Endometrial microvascular endothelial cells (primary cell): Measurements from ENCODE around the gene TP63. TPM values are rescaled to one million over a fixed set of nuclear protein-coding genes. Genes with fewer than 3 reads are reported as not detected.
"Not testable (repeated sequence)": the region's sequence is repeated elsewhere in the genome, so short reads cannot be mapped to it uniquely, and the experiment has no call there.

ENCODE experiments used
- in situ Hi-C: cut with HindIII; loops from 2 replicates; pipeline ENCODE4 v1.10.0; 2017; ENCODE audit warnings: low sequenced_read_pairs, low pct_unique_long_range_greater_than_20kb; ENCODE audit errors: inconsistent ontology term
- total RNA-seq: library from RNA; depleted of rRNA; stranded (reverse); fragments of >200 nt; gene quantifications from one replicate; pipeline ENCODE4 v1.2.3, GENCODE V29; 2015; ENCODE audit errors: inconsistent ontology term

Gene TP63
- not detected for total RNA-seq

DNA sequence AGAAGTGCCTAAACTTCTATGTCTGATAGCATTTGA lies at the start of gene TP63:
TSS of gene TP63 (plus strand) at position 17 of the 36 bp plus-strand sequence. CDS start 127 bp downstream, outside the sequence.
- in situ Hi-C loops = no loop called here

DNA sequence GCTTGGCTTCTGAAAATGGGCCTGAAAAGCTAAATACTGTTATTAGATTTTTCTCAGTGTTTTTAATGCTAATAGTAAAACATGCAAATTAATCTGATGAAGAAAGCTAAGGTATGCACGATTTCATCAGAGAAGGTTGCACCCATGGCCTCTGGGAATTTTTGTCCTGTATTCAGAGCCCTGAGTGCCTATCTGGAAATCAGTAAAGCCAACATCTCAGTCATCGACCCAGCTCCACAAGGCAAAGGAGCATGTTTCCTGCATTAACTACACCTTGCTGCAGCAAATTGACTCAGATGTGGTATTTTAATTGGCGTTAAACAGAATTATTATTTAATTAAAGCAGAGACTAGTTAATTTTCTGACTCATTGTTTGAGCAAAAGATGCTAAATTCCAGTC lies 49.0 kb upstream of the TP63 start:
- in situ Hi-C loops = no loop called here

DNA sequence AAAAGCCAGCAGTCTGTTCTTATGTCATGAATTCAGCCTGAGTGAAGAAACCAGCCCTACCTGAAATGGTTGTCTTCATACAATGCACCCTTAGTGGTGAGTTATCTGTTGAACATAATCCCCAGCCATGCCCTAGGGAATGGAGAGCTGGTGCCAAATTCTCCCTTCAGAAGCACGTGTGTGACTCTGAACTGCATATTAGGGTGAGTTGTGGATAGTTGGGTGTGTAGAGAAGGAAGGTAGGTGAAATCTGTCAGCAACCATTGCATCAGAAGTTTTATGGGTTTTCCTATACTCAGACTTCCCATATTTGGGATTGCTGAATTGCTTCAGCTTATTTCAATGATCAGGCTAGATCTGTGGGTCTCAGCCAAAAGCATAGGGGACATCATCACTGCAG lies 46.5 kb upstream of the TP63 start:
- in situ Hi-C loops = no loop called here

DNA sequence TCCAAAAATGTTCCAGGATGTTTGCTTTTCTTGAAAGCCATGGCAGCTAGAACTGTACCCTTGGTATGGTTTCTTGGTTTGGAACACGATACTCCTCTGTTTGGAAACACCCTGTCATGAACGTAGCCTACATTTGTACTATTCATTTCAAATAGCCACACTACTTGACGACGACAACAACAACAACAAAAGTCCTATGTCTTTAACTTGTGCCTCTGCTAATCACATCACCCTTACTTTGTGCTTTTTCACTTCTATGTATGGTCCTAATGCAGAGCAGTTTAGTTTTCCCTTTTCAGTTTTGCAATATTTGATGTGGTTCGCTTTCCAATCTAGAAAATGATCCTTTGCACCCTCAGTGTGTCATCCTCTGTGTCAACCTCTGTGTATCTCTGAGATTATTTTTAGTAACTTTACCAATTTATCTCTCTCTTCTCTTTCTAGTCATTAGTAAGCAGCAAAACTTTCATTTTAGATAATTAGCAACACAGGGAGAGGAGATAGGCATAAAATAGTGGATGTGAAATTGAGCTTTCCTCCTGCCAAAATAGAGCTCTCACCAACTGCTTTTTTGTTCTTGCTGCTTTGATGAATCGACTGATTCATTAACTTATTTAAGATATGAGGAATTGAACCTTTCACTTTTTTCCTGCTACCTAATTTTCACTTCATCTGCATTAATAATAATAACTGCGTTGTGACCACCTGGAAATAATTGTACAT lies 44.1 kb upstream of the TP63 start:
- in situ Hi-C loops = no loop called here

DNA sequence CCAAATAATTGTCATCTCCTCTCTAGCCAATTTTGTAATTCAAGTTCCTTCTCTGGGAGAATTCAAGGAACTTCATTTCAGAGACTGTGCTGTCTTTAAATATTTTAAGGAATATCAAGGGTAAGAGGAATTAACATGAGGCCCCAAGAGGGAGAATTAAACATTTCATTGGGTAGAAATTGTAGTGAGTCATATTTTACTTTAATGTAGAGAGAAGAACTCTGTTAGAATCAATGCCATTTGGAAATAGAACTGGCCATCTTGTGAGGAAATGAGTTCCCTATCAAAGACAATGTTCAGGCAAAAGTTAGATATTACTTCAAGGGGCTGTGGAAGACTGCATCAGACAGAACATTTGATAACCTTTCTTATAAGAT lies 43.5 kb upstream of the TP63 start:
- in situ Hi-C loops = no loop called here

DNA sequence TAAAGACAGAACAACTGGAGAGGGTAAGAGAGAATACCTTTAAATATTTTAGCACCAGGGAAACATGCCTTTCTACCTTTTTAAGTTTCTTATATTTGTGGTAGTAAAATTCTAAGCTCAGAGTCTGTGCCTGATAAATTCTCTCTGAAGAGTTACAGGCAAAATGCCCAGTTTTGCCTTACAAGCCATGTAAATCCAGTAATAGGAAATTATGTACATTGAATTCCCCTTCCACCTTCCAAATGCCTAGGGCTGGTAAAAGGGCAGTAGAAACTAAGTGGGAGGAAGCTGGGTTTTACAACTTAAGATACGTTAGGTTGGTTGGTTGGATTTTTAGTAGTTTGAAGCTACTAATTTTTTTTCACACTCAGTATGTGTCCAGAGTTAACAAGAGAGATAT lies 43.1 kb upstream of the TP63 start:
- in situ Hi-C loops = no loop called here

DNA sequence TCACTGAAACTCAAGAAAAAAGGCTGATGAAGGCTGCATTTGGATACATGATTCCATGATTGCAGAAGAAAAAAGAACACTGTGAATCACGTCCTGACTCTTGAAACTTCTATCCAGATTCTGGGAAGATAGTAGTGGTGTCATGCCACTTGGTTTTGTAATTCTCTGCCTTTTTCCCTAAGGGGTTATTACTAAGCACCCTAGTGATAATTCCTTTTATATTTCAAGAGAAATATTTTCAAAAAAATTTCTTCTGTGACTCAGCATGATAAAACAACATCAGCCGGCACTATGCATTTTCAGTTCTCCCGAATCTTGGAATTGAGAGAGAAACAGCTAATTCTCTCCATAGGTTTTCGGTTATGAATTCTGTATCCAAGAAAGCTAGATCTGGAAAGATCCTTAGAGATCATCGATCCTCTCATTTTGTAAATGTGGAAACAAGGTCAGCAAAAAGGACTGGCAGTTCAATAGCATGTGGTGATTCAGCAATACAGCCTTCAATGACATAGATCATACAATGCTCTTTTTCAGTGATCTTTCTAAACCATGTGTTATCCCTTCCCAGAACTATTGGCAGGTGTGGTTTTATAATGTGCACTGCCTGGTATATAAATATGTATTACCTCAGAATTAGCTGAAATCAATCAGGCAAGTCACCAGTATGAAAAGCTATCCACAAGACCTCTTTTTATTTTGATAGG lies 42.6 kb upstream of the TP63 start:
- in situ Hi-C loops = no loop called here

DNA sequence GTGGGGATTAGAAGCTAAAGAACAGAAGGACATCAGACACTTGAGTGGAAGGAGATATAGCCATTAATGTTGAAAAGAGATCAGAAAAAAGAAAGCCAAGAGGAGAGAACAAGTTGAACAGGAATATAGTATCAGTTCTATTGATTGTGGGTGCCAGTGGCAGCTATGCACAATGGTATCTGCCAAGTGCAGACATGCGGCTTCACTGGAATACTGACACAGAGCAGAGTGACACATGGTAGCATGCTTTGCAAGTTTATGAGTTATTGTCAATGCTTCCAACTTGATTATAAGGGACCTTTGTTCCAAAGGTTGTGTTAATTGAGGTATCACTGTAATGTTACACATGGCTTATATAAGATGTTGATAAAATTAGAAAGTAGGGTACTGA lies 42.0 kb upstream of the TP63 start:
- in situ Hi-C loops = no loop called here

DNA sequence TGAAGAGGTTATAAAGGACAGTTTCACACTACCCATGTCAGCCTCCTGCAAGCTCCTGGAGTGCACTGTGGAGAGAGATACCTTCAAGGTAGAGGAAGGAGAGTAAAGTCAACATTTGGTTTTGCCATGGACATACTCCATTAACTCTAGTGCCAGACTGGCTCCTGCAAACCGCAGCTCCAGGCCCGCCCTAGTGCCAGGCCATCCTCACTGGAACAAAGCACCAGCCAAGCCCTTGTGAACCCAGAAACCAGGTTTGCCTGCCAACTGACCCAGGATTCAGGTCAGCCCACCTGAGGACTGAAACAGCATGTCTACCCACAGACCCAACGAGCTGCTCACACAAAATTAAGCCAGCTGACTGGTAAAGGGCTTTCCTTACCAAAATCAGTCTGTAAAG lies 41.0 kb upstream of the TP63 start:
- in situ Hi-C loops = no loop called here

DNA sequence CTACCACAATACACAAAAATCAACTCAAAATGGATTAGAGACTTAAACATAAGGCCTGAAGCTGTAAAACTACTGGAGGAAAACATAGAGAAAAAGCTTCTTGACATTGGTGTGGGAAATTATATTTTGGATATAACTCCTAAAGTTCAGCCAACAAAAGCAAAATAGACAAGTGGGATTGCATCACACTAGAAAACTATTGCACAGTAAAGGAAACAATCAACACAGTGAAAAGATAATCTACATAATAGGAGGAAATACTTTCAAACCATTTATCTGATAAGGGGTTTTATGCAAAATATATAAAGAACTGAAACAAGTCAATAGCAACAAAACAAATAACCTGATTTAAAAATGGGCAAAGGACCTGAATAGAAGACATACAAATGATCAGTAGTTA lies 37.6 kb upstream of the TP63 start:
- in situ Hi-C loops = no loop called here

DNA sequence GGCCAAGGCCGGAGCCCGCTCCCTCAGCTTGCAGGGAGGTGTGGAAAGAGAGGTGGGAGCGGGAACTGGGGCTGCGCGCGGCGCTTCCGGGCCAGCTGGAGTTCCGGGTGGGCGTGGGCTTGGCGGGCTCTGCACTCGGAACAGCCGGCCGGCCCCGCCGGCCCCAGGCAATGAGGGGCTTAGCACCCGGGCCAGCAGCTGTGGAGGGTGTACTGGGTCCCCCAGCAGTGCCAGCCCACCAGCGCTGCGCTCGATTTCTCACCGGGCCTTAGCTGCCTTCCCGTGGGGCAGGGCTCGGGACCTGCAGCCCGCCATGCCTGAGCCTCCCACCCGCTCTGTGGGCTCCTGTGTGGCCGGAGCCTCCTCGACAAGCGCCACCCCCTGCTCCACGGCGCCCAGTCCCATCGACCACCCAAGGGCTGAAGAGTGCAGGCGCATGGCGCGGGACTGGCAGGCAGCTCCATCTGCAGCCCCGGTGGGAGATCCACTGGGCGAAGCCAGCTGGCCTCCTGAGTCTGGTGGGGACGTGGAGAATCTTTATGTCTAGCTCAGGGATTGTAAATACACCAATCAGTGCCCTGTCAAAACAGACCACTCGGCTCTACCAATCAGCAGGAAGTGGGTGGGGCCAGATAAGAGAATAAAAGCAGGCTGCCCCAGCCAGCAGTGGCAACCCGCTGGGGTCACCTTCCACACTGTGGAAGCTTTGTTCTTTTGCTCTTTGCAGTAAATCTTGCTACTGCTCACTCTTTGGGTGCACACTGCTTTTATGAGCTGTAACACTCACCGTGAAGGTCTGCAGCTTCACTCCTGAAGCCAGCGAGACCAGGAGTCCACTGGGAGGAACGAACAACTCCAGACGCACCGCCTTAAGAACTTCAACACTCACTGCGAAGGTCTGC lies 34.9 kb upstream of the TP63 start:
- in situ Hi-C loops = not testable (repeated sequence)

DNA sequence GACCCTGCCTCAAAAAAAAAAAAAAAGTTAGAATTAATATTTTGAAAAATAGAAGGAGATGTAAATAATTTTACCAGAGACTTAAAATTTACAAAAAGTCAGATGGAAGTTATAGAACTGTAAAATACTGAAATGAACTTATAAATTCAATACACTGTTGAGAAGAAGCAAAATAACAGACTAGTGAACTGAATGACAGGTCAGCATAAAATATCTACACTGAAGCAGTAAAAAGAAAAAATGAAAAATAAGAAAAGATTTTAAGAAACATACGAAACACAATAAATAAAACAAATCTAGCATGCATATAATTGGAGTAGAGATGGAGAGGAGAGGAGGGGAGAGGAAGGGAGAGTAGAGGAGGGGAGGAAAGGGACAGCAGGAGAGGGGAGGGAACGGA lies 33.3 kb upstream of the TP63 start:
- in situ Hi-C loops = no loop called here

DNA sequence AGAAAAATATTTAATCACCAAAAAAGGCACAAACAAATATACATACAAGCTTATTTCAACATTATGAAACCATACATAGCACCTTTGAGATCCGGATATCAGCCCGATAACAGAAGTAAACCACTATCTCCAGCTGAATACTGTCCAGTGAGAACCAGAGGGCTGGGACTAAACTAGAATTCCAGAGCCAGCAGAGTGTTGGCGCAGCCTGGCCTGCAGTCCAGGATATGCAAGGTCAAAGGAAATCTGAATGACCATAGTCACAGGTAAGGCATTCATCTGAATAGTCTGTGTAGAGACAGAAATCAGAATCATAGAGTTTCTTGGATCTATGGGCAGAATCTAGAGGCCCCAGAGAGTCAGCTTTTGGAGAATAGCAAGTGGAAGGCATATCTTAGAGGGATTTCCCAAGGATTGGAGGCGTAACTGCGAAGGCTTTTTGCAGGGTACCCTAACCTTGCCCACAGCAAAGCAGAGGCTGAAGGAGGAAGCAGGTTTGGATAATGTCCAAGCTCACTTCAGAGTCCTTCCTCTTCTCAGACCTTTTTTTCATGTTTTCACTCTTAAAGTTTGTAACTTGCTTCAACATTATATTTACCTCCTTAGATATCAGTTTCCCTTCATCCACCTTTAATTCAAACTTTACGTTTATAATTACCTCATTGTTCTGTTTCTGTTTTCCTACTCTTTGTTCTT lies 32.5 kb upstream of the TP63 start:
- in situ Hi-C loops = no loop called here

DNA sequence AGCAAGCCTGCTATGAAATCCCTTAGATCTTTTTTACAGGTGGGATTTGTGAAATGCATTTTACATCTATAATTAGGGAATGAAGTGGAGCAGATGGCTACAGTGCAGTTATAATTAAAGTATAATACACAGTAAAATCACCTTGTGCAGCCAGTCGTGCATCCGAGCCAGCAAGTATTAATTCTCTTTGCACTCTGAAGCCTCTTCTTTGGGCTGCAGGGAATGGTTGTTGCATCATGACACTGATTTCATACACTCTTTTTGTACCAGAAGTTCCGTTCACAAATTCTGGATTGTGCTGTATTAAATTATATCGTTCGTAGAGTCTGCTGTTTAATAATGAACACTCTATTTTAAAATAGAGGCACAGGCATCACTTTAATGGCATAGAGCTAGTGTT lies 28.7 kb upstream of the TP63 start:
- in situ Hi-C loops = no loop called here

DNA sequence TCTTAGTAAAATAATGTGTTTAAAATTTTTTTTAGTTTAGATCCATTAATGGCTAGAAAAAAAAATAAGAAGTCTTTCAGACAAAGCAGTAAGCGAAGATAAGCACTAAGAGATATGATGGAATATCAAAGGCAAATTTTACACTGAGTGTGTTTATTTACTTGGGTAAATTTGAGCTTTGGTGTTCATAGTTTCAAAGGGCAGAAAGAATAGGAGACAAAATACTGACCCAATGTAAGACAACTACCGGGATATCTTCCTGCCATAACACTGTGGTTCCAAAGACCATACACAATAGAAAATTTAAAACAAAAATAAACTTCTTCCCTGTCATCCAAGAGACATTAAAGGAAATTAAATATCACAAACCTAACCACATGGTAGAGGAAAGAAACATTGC lies 25.5 kb upstream of the TP63 start:
- in situ Hi-C loops = no loop called here

DNA sequence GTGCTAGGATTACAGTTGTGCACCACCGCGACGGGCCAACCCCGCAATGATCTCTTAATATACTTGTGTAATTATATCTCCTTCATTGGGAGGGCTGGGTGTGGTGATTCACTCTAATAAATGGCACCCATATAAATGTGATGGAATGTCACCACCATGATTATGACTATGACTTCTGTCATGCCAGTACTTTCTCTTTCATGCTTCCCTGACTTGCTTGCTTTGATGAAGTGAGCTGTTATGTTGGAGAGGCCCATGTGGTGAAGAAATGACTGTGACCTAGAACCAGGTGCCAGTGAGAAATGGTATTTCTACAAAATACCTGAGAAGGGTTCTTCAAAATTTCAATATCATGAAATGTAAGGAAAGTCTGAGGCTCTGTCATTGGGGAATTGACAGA lies 24.4 kb upstream of the TP63 start:
- in situ Hi-C loops = no loop called here

DNA sequence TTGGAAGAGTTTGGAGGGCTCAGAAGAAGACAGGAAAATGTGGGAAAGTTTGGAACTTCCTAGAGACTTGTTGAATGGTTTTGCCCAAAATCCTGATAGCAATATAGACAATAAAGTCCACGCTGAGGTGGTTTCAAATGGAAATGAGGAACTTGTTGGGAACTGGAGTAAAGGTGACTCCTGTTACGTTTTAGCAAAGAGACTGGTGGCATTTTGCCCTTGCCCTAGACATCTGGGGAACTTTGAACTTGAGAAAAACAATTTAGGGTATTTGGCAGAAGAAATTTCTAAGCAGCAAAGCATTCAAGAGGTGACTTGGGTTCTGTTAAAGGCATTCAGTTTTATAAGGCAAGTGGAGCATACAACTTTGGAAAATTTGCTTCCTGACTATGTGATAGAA lies 18.5 kb upstream of the TP63 start:
- in situ Hi-C loops = not testable (repeated sequence)

DNA sequence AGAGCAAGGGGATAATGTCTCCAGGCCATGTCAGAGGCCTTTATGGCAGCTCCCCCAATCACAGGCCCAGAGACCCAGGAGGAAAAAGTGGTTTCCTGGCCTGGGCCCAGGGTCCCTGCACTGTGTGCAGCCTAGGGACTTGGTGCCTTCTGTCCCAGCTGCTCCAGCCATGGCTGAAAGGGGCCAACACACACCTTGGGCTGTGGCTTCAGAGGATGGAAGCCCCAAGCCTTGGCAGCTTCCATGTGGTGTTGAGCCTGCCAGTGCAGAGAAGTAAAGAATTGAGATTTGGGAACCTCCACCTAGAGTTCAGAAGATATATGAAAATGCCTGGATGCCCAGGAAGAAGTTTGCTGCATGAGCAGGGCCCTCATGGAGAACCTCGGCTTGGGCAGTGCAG lies 18.1 kb upstream of the TP63 start:
- in situ Hi-C loops = no loop called here

DNA sequence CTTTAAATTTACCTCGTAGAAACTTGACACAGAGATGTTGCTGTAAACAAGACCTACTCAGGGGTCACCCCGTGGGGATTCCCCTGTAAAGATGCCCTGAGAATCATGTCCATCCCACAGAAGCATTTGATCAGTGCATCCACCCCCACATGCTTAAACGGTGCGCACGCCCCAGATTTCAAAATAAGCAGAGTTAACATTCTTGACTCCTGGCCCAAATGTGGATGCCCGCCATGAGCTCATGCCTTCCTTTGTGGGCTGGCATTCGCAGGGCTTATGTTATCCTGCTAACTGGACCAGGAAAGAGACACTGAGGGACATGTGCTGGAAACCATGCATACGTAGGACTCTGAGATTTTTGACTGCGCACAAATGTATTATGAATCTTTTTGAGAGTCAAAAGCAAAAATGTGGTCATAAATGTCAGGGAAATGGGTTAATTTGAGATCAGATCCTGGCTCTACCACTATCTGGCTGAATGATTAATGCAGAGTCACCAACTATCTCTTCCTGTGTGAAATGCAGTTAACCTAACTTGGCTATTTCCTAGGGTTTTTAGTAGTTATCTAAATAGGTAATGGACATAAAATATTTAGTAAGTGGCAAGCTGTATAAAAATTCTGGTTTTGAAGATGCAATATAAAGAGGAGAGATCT lies 9.1 kb upstream of the TP63 start:
- in situ Hi-C loops = no loop called here
